GM19372 (cell line): Measurements from ENCODE around the gene HRG.

Experiments
- ATAC-seq: cut with Tn5 transposase; IDR thresholded peaks from one replicate; pipeline ENCODE4 v1.9.1; 2021; ENCODE audit warnings: mild to moderate bottlenecking, low read depth, moderate library complexity; ENCODE audit not compliant: unreplicated experiment

Gene HRG

GRCh38 chr3:186637686-186638085 is 28.1 kb upstream of the HRG start:
- no peak for ATAC-seq

GRCh38 chr3:186638259-186638658 is 27.6 kb upstream of the HRG start:
- no peak for ATAC-seq

DNA sequence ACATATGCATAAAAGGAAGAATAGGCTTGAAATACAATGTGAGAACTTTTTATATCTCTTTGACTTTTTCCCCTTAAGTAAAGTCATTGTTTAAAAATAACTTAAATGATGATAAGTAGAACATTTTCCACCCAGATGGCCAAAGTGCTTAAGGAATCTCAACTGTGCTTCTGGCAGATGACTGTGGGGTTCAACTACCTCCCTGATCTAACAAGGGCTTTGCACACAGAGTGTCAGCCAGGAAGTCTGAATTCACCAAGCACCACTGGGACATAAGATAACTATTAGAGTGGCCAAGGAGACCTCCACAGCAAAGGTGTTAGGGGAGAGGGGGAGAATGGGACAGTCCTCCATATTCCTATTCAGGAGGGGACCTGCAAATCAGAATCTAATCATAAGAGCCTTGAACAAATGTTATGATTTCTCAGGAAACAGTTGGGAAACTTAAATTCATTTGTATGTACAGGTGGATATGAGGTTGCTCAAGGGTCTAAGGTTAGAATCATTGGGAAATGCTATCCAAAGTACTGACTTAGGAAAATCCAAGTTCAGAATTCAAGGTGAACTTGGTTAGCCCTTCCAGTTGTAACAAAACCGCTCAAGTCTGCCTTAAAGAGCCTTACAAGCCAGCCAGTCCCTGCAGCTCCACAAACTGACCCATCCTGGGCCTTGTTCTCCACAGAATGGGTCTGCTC is 25.9 kb upstream of the HRG start, which contains the start of gene FETUB:
FETUB (plus strand) TSS at position 622 of the 695 bp plus-strand sequence; CDS start at position 684, 62 bp downstream.
- ATAC-seq = no peak

DNA sequence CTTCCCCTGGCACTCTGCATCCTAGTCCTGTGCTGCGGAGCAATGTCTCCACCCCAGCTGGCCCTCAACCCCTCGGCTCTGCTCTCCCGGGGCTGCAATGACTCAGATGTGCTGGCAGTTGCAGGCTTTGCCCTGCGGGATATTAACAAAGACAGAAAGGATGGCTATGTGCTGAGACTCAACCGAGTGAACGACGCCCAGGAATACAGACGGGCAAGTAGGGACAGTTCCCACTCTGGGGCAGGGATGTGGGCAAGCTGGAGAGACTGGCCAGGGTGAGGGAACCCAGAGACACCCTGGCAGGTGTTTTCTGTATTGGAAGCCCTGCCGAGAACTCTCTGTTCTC is 25.4 kb upstream of the HRG start:
- ATAC-seq = no peak

GRCh38 chr3:186640929-186641328 is 24.9 kb upstream of the HRG start:
- no peak for ATAC-seq

- ATAC-seq = no peak
Observed at GRCh38 chr3:186642014-186642413, 23.8 kb upstream of the HRG start.

DNA sequence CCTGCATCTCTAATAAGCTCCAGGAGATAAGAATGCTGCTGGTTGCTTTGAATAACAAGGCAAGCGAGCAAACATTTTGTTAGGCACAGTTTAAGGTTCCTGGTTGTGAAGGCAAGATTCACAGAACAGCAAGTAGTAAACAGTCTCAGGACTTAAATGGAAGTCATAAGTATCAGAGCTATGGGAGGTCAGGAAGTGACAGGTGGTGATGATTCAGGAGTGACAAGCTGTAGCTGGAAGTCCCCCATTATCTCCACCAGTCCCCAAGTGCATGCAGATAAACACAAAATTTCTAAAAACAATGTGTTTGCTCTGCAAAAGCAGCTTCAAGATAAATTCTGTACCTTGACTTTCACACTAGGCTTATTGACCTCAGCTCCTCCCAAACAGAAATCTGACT is 22.3 kb upstream of the HRG start:
- ATAC-seq = no peak

DNA sequence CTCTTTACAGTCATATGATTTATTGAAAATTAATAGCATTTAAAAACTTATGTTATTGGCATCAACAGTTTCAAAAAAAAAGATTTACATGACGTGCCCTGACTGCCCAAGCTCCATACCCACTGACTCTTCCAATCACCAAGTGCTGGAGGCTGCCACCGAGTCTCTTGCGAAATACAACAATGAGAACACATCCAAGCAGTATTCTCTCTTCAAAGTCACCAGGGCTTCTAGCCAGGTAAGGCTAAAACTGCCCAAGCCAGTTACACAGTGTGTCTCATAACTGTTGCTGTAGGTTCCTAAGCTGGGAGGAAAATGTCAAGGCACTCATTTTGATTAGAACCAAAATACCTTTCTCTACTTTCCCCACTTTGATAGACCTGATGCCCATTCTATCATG is 21.1 kb upstream of the HRG start:
- no peak for ATAC-seq

- ATAC-seq = no peak
Observed at GRCh38 chr3:186646106-186646505, 19.7 kb upstream of the HRG start.

GRCh38 chr3:186646841-186647240 is 19.0 kb upstream of the HRG start:
- no peak for ATAC-seq

DNA sequence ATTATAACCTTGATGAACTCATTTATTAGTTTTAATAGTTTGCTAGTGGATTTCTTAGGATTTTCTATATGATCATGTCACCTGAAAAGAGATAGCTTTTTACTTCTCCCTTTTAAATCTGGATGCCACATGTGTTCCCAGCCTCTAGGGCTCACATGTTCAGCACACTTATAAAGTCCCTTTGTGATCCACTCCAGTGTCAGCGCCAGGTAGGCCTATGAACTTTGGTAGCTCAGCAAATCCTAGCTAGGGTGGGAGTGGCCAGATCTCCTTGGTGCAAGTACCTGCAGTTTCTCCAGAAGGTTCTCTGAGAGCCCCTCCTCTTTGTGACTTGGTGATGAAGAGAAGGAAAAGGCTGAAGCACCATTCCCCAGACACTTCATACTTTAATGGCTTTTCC is 17.0 kb upstream of the HRG start:
- no peak for ATAC-seq

DNA sequence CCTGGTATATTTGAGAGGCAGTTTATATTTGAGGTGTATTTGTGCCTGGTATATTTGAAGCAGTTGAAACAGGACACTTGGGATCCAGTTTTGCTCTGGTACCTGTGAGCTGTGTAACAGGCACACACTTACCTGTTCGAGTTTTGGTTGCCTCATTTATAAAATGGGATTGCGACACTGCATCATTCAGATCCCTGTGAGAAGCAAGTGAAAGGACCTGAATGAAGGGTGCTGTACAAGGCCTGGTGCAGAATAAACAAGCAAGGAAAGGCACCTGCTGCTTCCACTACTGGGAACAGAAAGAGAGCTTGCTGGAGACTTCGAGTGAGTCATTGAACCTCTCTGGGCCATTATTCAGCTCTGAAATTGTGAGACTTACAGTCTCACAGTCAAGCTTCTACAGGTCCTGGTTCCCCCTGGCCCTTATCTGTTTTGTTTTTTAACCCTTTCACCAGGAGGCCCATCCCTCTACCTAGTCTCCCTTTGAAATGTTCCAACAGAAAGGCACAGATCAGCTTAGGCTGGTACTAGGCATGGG is 14.1 kb upstream of the HRG start:
- no peak for ATAC-seq

GRCh38 chr3:186653080-186653707 is 12.6 kb upstream of the HRG start:
- peak; percentile 86 for ATAC-seq

DNA sequence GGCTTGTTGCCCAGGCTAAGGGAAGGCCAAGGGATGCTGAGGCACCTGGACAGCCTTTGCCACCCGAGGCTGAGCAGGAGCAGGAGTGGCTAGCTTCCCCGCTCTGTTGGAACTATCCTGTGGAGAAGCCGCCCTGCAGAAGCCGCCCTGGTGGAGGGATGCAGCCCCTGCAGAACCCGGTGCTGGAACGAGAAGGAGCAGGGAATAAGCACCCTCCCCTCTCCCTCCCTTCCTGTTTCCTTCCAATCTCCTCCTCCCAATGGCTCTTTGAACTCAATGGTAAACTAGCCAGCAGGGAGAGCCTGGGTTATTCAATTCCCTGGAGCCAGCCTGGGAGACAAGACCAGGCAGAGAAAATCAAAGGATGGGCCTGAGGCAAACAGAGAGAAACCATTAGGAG is 11.8 kb upstream of the HRG start:
- no peak for ATAC-seq

DNA sequence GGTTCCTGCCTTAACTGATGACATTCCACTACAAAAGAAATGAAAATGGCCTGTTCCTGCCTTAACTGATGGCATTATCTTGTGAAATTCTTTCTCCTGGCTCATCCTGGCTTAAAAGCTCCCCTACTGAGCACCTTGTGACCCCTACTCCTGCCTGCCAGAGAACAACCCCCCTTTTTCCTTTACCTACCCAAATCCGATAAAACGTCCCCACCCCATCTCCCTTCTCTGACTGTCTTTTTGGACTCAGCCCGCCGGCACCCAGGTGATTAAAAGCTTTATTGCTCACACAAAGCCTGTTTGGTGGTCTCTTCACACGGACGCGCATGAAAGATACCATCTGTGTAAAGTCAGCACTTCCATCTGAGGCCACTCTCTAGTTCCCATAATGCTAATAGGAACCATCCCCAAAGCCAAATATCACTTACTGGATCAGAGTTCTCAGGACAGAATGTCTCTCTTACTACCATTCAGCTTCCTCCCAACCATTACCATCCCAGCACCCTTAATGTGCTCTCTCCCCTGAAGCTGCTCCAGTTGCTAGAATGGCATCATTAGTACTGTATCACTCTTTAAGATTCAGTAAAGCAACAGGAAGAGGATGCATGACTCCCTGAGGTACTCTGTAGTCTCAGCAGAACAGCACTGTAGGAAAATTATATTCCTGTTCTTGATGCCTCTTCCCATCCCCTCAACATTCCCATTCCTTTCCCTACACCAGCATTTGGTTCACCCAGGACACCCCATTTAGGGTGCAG is 2.3 kb upstream of the HRG start:
- no peak for ATAC-seq

DNA sequence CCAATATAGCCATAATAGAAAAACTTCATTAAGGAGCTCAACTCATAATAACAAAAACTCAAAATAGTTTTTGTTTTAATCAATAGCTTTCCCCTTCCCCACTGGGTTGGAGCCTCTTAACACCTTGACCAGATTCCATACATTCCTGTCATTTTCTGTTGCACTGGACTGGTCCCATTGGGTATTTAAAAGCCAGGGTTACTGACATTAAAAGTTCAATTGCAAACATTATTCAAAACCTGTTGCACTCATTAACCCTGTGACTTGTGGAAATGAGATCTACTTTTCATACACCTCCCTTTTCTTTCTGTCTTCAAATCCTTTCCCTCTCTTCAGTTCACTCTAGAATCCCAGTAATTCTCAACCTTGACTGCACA is 1.7 kb upstream of the HRG start:
- no peak for ATAC-seq

DNA sequence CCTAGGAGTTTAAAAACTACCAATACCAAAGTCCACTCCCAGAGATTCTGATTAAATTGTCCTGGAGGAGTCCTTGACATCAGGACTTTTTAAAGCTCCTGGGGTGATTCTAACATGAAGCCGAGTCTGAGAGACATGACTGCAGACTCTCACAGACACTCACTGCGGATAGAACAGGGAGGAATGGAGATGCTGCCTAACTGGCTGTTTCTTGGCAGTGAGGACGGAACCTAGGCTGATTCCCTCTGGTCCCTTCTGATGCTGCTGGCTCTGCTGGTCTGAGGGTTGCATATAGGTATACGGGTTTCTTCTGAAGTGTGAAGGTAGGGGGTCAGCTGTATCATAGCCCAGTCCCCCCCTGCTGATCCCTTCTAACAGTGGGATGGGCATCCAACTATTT is 1.3 kb upstream of the HRG start:
- no peak for ATAC-seq

DNA sequence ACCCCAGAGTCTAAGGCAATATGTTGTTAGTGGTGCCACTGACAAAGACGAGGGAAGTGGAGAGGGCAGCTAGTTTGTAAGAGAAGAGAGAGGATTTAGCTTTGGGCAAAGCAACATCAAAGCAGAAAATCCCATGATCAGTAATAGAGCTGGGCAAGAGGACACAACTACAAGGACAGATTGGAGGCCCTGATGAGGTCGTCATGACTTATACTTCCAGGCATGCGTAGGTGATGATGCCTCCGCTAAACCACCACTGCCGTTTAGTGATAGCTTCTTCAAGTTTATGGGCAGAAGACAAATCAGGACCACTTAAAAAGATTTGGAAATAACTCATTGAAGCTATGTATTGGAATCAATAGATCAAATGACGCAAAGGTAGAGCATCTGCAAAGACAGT is 2.6 kb downstream of the HRG start:
- ATAC-seq = no peak

- ATAC-seq = no peak
Observed at GRCh38 chr3:186669378-186670084, 3.7 kb downstream of the HRG start.

GRCh38 chr3:186670155-186670554 is 4.3 kb downstream of the HRG start:
- ATAC-seq = no peak

GRCh38 chr3:186671051-186671450 is 5.2 kb downstream of the HRG start:
- no peak for ATAC-seq
